Stimulated activated CD8-positive, alpha-beta memory T cell treated with anti-CD3 and anti-CD28 coated beads, Interleukin-12 subunit alpha, Interleukin-12 subunit beta, amount 100 ng/mL, for 1 hour (primary cell): ENCODE results near the gene CCDC33.

Experiments used
- DNase-seq: peaks from one replicate; pipeline ENCODE4 v3.0.0-alpha.2; 2020; ENCODE audit warnings: low read depth

Gene CCDC33

GRCh38 chr15:74235962-74236361, at the start of gene CCDC33:
Gene CCDC33, plus strand, starts transcription at chr15:74236326. Its CDS starts 394 bp downstream, at chr15:74236720.
- no peak for DNase-seq

DNA sequence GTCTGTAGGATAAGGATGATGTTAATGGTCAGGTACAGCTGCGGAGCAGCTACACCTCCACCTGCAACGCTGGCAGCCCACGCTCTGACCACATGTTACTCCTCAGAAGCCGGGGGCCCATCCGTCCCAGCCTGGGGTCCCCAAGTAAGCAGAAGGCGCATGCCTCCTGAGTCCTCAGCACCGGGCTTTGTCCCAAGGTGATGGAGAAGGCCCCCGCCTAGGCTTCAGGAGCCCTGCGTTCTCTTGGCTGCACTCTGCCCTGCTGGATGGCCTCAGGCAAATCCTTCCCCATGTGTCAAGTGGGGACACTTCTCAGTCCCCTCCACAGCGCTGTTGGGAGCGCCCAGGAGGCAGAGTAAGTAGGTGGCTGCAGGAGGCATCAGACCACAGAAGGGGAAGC, 47.9 kb upstream of the CCDC33 start:
- DNase-seq, result no peak

- no peak for DNase-seq
These were observed 44.3 kb upstream of the CCDC33 start for GRCh38 chr15:74191798-74192197.

DNA sequence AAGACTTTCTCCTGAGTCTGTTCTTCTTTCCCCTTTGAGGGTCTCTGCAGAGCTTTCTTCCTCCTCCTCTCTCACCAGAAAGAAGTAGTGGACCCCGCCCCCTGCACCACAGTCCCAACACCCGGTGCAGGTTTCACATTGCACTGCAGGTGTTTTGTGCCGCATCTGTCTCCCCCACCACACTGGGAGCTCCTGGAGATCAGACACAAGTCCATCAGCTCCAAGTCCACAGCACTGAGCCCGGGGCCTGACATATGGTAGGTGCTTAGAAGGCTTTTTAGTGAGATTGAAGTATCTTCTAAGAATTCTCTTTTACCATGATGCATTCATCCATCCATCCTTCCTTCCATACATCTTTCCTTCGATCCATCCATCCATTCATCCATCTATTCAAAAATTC, 43.4 kb upstream of the CCDC33 start:
- no peak for DNase-seq

DNA sequence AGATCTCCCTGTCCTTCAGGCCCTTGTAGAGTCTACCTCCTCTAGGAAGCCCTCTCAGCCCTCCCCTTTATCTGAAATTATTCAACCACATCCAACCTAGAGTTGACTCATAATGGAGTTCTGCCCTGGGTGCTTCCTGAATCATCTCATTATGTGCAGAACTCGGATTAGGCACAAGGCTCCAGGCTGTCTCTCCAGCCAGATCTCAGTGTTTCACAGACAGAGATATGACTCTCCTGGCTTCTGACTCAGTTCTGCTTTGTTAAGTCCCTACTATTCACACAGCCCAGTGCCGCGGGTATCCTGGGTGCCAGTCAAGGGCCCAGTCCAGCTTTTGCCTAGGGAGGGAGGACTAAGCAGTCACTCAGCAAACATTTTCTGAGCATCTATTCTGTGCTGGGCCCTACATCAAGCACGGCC, 42.8 kb upstream of the CCDC33 start:
- DNase-seq, result no peak

- DNase-seq, result no peak
These were observed 42.2 kb upstream of the CCDC33 start for GRCh38 chr15:74193905-74194304.

DNA sequence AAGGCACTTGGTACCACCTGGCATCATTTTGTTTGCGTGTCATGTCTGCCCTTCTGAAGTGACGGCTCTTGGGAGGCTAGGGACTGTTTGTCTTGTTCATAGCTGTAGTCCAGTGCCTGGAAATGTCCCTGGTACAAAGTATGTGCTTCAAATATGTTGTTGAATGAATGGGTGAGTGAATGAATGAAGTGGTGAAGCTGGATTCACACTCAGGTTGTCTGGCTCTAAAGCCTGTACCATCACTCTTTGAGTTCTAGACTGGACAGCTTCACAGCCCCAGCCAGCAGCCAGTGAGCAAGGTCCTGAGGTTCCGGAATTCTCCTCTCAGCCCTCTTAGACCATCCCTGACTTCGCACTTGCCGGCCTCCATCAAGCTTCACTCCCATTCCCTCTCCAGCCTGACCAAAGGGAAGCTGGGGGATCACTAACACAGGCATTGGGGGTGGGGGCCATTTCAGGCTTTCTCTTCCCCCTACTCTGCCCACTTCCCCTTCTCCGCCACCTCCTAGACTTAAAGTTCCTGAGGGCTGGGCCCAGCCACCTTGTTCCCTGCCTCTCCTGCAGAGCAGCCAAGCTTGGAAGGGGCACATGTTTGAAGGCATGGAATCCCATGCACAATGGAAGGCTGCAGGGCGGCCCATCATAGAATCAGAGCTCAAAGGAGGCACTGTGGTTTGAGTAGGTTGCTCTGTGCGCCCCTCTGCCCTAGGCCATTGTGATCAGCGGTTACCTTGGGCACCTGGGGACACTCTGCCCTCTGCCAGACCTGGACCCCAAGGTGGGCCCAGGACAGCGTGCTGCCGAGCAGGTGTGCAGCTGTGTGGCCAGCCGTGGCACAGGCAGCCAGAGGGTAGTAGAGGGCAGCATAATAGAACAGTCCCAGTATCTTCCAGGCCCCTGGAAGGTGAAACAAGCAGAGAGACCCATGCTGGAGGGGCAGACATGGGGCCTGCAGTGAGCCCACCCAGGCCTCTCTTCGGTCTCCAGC, 41.3 kb upstream of the CCDC33 start:
- DNase-seq, result no peak

- DNase-seq, result no peak
These were observed 40.0 kb upstream of the CCDC33 start for GRCh38 chr15:74196175-74196574.

DNA sequence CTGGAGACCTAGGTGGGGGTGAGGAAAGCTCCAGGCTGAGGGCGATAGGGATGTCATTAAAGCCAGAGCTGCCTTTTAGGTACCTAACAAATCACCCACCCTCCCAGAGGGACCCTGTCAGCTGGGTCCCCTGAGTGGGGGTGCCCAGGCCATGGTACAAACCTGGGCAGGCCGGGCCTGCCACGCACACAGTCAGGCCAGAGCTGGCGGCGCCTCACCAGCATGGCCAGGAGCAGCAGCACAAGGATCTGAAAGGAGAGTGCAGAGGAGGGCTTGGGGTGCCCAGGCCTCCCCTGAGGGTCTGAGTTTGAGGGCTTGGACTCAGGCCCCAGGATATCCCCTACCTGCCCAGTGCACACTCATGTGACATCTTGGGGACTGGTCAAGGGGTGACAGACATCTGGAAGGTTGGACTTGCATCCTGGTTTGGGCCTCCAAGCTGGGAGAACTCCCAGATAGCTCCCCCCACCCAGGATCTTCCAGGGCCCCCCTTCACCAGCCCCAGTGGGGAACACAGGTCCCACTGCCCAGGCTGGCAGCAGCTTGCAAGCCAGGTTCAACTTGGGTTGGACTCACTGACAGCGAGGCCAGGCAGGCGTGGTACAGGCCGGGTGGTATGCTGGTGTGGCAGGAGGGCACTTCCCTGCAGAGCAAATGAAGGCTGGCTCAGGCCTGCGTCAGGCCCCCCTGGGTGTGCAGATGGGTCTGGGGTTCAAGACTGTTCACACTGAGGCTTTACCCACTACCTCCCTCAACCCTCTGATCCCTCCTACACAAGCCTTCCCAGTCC, 38.8 kb upstream of the CCDC33 start:
- DNase-seq, result no peak

DNA sequence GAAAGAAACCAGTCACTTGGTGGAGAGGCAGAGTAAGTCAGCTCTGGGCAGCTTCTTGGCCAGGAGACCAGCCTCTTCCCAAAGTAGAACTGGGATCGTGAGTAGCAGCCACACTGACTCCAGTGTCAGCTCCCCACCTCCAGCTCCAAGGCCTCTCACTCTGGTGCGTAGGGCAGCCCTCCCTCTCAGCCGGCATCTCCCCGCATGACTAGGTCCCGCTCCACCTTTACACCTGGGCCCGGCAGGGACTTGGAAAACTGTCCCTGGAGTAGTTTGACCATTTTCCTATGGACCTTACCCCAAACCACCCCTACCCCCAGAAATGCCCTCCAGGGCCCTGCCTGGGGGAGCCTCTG, 36.9 kb upstream of the CCDC33 start:
- no peak for DNase-seq

DNA sequence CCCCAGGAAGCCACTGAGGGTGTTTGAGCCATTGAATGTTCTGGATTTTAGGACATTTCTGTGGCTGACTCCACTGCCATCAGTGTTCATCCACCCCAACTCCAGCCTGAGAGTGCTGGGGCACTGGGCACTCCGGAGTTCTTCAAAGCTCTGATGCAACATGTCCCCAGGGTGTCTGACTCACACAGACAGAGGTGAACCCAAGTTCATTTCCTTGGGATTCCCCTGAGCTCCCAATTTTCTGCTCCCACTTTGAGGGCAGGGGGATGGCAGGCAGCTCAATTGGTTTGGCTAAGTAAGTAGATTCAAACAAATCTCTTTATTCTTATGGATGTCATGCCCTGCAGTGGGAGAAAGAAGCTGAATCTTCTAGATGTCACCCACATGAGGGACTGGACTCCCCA, 35.7 kb upstream of the CCDC33 start:
- DNase-seq, result no peak

DNA sequence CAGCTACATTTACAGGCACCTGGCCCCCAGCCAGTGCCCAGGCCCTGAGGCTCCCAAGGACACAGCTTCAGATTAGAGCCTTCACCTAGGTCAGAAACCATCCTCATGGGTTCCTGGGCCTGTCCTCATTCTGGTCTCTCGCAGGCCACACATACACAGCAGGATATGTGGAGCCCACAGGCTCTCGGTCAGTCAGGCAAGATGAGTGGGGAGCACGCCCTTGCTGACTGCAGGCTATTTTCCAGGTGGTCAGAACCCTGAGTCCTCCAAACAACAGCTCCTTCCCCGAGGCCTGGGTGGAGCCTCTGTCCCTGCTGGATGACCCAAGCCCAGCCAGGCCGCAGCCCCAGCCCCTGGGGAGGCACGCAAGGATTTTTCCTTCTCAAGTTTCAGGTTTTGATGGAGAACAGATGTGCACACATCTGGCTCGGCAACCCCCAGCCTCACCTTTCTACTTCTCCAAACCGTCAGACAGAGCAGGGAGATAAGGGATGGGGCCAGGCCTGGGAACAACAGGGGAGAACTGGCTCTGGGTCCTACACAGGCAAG, 35.2 kb upstream of the CCDC33 start:
- no peak for DNase-seq

- no peak for DNase-seq
These were observed 34.3 kb upstream of the CCDC33 start for GRCh38 chr15:74201710-74202420.

GRCh38 chr15:74202452-74203401, 33.4 kb upstream of the CCDC33 start, which contains the start of gene STRA6:
Gene STRA6, minus strand, starts transcription at chr15:74202787. Its CDS starts 520 bp downstream, at chr15:74202267.
- DNase-seq, result no peak

DNA sequence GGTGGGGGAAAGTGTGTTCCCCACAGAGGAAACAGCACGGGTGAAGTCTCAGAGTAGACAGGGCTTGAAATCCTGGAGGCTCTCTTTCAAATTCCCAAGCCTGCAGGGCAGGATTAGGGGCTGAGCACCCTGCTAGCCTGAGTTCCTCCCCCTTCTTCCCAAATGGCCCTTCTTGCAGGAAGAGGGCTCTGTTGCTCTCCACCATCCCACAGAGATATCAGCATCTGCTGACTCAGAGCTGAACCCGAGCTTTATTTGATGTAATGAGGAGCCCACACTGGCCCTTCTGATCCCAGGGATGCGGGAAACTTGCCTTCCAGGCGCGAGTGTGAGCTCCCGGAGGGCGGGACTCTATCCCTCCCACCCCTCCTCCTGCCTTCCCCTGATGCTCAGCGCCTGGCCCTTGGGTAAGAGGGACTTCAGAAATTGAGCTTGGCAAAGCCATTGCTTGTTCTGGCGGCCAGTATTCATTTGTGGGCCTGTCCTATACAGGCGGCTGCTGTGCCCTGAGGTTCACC, 32.2 kb upstream of the CCDC33 start:
- DNase-seq, result no peak

DNA sequence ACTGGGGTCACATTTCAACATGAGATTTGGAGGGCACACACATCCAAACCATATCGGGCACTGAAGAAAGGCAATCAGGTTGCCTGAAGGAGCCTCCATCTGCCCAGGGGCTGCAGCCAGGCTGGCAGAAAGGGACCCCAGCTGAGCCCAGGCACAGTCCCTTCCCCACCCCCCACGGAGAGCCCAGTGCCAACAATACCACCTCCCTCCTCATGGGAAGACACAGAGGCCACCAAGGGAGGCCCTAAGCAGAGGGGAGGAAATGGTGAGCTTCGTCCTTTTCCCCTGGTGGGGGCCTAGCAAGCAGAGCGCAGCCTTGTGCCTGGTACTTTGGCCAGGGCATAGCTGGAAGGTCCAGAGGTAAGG, 30.6 kb upstream of the CCDC33 start:
- DNase-seq, result no peak

DNA sequence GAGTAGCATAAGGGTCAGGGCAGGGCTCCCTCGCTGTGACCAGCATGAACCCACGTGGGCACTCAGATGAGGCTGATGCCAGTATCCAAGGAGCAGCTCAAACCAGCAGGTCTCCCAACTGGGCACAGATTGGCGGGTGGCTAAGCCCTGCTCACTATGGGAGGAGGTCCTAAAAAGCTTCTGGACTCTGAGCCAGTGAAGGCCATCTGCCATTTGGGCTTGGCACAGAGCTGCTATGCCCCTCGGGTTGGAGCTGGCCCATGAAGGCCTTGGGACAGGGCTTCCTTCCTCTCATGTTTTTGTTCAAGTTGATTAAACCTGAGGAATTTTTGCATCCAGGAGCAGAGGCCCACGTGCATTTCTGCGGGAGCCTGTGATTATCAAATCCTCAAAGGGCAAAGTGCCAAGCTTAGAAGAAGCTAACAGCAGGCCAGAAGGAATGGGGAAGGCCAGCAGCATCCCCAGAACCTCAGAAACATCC, 29.3 kb upstream of the CCDC33 start:
- DNase-seq, result no peak

GRCh38 chr15:74207652-74208440, 28.3 kb upstream of the CCDC33 start:
- DNase-seq, result no peak

- no peak for DNase-seq
These were observed 27.6 kb upstream of the CCDC33 start for GRCh38 chr15:74208496-74208895.
